HepG2 (cell line): ENCODE data around the gene CHIC2. TPM values are rescaled to one million over a fixed set of nuclear protein-coding genes. Genes with fewer than 3 reads are reported as not detected.

Experiments used
- CREB1 ChIP-seq, 2 experiments: fragments of 450-650 bp in 1 of 2; IDR thresholded peaks; 2 replicates each; pipeline ENCODE4 v1.6.1; 2016 to 2017; ENCODE audit warnings: control low read depth in 1 of 2, mild to moderate bottlenecking in 1 of 2, missing compliant biosample characterization in 1 of 2, missing genetic modification characterization in 1 of 2
- EHMT2 ChIP-seq: fragments of 200-600 bp; sonication (generic); IDR thresholded peaks from 2 replicates; pipeline ENCODE4 v1.7.0; 2017; ENCODE audit warnings: antibody characterized with exemption, low read depth, low read length, borderline replicate concordance
- FOSL1 ChIP-seq: sonication (generic); formaldehyde crosslinking; IDR thresholded peaks from 2 replicates; pipeline ENCODE4 v1.9.0; 2021; ENCODE audit warnings: missing genetic modification reagents, borderline replicate concordance
- GTF2F1 ChIP-seq: fragments of 150-350 bp; IDR thresholded peaks from 2 replicates; pipeline ENCODE4 v1.6.1; 2014; ENCODE audit warnings: low read length
- HMGA1 ChIP-seq: sonication (generic); formaldehyde crosslinking; conservative IDR thresholded peaks from 2 replicates; pipeline ENCODE4 v1.4.0; 2020; ENCODE audit warnings: missing genetic modification reagents
- JUNB ChIP-seq: sonication (generic); formaldehyde crosslinking; IDR thresholded peaks from 2 replicates; pipeline ENCODE4 v1.8.0; 2022; ENCODE audit warnings: missing genetic modification reagents, mild to moderate bottlenecking, borderline replicate concordance
- KLF6 ChIP-seq: IDR thresholded peaks from 2 replicates; pipeline ENCODE4 v1.8.0; 2016; ENCODE audit warnings: missing biosample characterization, missing genetic modification reagents
- MAZ ChIP-seq, 2 experiments: sonication (generic) in 1 of 2; formaldehyde crosslinking in 1 of 2; IDR thresholded peaks; 2 replicates each; pipeline versions ENCODE4 v1.5.0 to v1.6.1; 2012 to 2020; ENCODE audit warnings: low read depth in 2 of 2, mild to moderate bottlenecking in 2 of 2, borderline replicate concordance in 1 of 2, improper control_type of control experiment in 1 of 2, low read length in 1 of 2, missing genetic modification reagents in 1 of 2, moderate library complexity in 1 of 2
- MBNL3 ChIP-seq: fragments of 250-450 bp; sonication (Bioruptor Pico); conservative IDR thresholded peaks from 2 replicates; pipeline ENCODE4 v1.8.0; 2022; ENCODE audit warnings: mild to moderate bottlenecking, inconsistent platforms
- MIXL1 ChIP-seq: IDR thresholded peaks from 2 replicates; pipeline ENCODE4 v1.6.1; 2016
- NR2F2 ChIP-seq: IDR thresholded peaks from 2 replicates; pipeline ENCODE4 v1.6.1; 2012; ENCODE audit warnings: low read depth, inconsistent platforms, borderline replicate concordance
- NR2F6 ChIP-seq, 2 experiments: IDR thresholded peaks; 2 replicates each; pipeline ENCODE4 v1.6.1; 2016; ENCODE audit warnings: antibody characterized with exemption in 1 of 2, mild to moderate bottlenecking in 1 of 2
- RARG ChIP-seq: sonication (generic); formaldehyde crosslinking; IDR thresholded peaks from 2 replicates; pipeline ENCODE4 v1.4.0; 2020; ENCODE audit warnings: low read depth, mild to moderate bottlenecking, missing genetic modification reagents
- SATB2 ChIP-seq: sonication (generic); formaldehyde crosslinking; IDR thresholded peaks from 2 replicates; pipeline ENCODE4 v1.5.0; 2020; ENCODE audit warnings: missing genetic modification reagents
- SNAPC5 ChIP-seq: sonication (generic); formaldehyde crosslinking; IDR thresholded peaks from 2 replicates; pipeline ENCODE4 v1.8.1; 2023; ENCODE audit warnings: mild to moderate bottlenecking, missing genetic modification reagents, borderline replicate concordance
- TRIM24 ChIP-seq: sonication (generic); formaldehyde crosslinking; IDR thresholded peaks from 2 replicates; pipeline ENCODE4 v1.8.0; 2022; ENCODE audit warnings: mild to moderate bottlenecking, missing genetic modification reagents
- ZNF274 ChIP-seq: sonication (generic); formaldehyde crosslinking; IDR thresholded peaks from 2 replicates; pipeline ENCODE4 v1.5.1; 2020; ENCODE audit warnings: mild to moderate bottlenecking, missing genetic modification reagents
- ZNF333 ChIP-seq: sonication (generic); formaldehyde crosslinking; IDR thresholded peaks from 2 replicates; pipeline ENCODE4 v1.4.0; 2020; ENCODE audit warnings: mild to moderate bottlenecking, missing genetic modification reagents, borderline replicate concordance
- ZNF335 ChIP-seq: sonication (generic); formaldehyde crosslinking; IDR thresholded peaks from 2 replicates; pipeline ENCODE4 v1.4.0; 2020; ENCODE audit warnings: missing genetic modification reagents
- ZSCAN22 ChIP-seq: sonication (generic); formaldehyde crosslinking; IDR thresholded peaks from 2 replicates; pipeline ENCODE4 v1.4.0; 2020; ENCODE audit warnings: mild to moderate bottlenecking, missing genetic modification reagents
- ZSCAN31 ChIP-seq: sonication (generic); formaldehyde crosslinking; IDR thresholded peaks from 2 replicates; pipeline ENCODE4 v1.5.0; 2020; ENCODE audit warnings: low read depth, mild to moderate bottlenecking, missing genetic modification reagents
- polyA plus RNA-seq, 8 experiments: library from polyadenylated mRNA; depleted of rRNA in 3 of 8; stranded (reverse) in 7 of 8; unstranded in 1 of 8; fragments of >200 nt; fragmentation: Illumina TruSeq in 4 of 8; extraction: Trizol in 4 of 8; gene quantifications; 2 replicates each; pipeline versions ENCODE4 v1.2.1 to v1.2.3, GENCODE V29; 2011 to 2016; ENCODE audit warnings: low read depth in 4 of 8, missing spikeins in 1 of 8, mixed read lengths in 1 of 8; ENCODE audit not compliant: insufficient read depth in 1 of 8
- total RNA-seq, 5 experiments: library from RNA; depleted of rRNA; stranded (reverse); fragments of >200 nt; fragmentation: Illumina TruSeq; extraction: Trizol; gene quantifications; 2 replicates each; pipeline ENCODE4 v1.2.3, GENCODE V29; 2016; ENCODE audit warnings: low read depth in 1 of 5
- TF ChIP-seq, protein P1 (sequence below): sonication (generic); formaldehyde crosslinking; IDR thresholded peaks from 2 replicates; pipeline ENCODE4 v1.8.1; 2023; ENCODE audit warnings: mild to moderate bottlenecking, missing genetic modification reagents
- TF ChIP-seq, protein P2 (sequence below): sonication (generic); formaldehyde crosslinking; conservative IDR thresholded peaks from 2 replicates; pipeline ENCODE4 v1.4.0; 2020; ENCODE audit warnings: missing genetic modification reagents
- TF ChIP-seq, protein P3 (sequence below): sonication (generic); formaldehyde crosslinking; IDR thresholded peaks from 2 replicates; pipeline ENCODE4 v1.9.0; 2021; ENCODE audit warnings: missing genetic modification reagents, mild to moderate bottlenecking, borderline replicate concordance
- TF ChIP-seq, protein P4 (sequence below): sonication (generic); formaldehyde crosslinking; IDR thresholded peaks from 2 replicates; pipeline ENCODE4 v1.8.0; 2022; ENCODE audit warnings: missing genetic modification reagents, mild to moderate bottlenecking, moderate library complexity, borderline replicate concordance

Gene CHIC2
- total and polyA plus RNA-seq, 2 of the 13 experiments (the other 11 are each of a cell fraction or from before 2014, with no cell fraction given): 10.0 to 17.2 TPM

DNA sequence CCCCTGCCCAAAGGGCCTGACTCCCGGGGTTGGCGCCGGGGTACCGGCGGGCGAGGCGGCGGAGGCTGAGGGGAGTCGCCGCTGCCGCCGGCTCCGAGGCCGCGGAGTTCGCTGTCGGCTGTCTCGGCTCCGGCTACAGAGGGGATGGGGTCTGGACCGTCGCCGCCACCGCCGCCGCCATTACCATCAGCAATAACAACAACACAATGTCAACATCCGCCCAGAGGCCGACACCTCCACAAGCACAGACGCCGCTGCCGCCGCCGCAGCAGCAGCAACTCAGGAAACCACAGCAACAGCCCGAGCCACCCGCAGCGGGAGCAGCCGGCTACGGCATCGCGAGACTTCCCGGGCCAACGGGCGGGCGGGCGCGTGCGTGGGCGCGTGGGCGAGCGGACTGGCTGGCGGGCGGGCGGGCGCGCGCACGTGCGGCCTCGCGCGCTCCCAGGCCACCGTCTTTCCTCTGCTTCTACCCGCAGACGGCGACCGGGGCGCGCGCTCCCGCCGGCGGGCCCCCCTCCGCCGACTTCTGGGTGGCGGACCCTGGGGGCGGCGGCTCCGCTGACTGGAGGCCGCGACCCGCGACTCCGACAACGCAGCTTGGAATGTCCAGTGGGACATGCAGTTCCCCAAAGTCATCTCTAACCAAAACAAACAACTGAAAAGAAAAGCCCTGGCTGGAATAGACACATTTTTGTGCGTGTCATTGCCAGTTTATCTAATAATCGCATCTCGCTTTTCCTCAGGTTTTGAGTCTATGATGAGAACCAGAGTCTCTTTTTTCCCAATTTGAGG lies at the start of gene CHIC2 (continued):
- TF ChIP-seq SATB2: no peak
- TF ChIP-seq RARG (CRISPR knock-in tag): no peak
- peak; percentile 63; the same call in 1 of the 2 replicates for TF ChIP-seq KLF6 (CRISPR knock-in tag)
- no peak for TF ChIP-seq FOSL1 (CRISPR knock-in tag)
- TF ChIP-seq ZSCAN22 (CRISPR knock-in tag): no peak
- TF ChIP-seq ZNF335 (CRISPR knock-in tag): no peak
- TF ChIP-seq, protein P1, sequence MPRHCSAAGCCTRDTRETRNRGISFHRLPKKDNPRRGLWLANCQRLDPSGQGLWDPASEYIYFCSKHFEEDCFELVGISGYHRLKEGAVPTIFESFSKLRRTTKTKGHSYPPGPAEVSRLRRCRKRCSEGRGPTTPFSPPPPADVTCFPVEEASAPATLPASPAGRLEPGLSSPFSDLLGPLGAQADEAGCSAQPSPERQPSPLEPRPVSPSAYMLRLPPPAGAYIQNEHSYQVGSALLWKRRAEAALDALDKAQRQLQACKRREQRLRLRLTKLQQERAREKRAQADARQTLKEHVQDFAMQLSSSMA: no peak
- TF ChIP-seq GTF2F1: no peak
- no peak for TF ChIP-seq NR2F6 (IDR thresholded peaks at IDR 0.05)
- peak; percentile 13; the same call in 1 of the 2 replicates for TF ChIP-seq NR2F6 (CRISPR knock-in tag; IDR thresholded peaks at IDR 0.05)
- no peak for TF ChIP-seq MAZ (IDR thresholded peaks at IDR 0.05; ENCODE audit: borderline replicate concordance, low read depth, low read length)
- no peak for TF ChIP-seq MAZ (CRISPR knock-in tag; IDR thresholded peaks at IDR 0.05; ENCODE audit: low read depth)
- no peak for TF ChIP-seq SNAPC5 (CRISPR knock-in tag)
- TF ChIP-seq, protein P2, sequence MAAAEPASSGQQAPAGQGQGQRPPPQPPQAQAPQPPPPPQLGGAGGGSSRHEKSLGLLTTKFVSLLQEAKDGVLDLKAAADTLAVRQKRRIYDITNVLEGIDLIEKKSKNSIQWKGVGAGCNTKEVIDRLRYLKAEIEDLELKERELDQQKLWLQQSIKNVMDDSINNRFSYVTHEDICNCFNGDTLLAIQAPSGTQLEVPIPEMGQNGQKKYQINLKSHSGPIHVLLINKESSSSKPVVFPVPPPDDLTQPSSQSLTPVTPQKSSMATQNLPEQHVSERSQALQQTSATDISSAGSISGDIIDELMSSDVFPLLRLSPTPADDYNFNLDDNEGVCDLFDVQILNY (CRISPR knock-in tag): peak; percentile 14; the same call in 1 of the 2 replicates
- TF ChIP-seq MBNL3 (CRISPR knock-in tag): no peak
- no peak; the same call in 1 of the 2 replicates for TF ChIP-seq ZNF274 (CRISPR knock-in tag)
- TF ChIP-seq, protein P3, sequence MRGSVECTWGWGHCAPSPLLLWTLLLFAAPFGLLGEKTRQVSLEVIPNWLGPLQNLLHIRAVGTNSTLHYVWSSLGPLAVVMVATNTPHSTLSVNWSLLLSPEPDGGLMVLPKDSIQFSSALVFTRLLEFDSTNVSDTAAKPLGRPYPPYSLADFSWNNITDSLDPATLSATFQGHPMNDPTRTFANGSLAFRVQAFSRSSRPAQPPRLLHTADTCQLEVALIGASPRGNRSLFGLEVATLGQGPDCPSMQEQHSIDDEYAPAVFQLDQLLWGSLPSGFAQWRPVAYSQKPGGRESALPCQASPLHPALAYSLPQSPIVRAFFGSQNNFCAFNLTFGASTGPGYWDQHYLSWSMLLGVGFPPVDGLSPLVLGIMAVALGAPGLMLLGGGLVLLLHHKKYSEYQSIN: no peak
- TF ChIP-seq EHMT2: no peak
- no peak for TF ChIP-seq TRIM24 (CRISPR knock-in tag)
- TF ChIP-seq, protein P4, sequence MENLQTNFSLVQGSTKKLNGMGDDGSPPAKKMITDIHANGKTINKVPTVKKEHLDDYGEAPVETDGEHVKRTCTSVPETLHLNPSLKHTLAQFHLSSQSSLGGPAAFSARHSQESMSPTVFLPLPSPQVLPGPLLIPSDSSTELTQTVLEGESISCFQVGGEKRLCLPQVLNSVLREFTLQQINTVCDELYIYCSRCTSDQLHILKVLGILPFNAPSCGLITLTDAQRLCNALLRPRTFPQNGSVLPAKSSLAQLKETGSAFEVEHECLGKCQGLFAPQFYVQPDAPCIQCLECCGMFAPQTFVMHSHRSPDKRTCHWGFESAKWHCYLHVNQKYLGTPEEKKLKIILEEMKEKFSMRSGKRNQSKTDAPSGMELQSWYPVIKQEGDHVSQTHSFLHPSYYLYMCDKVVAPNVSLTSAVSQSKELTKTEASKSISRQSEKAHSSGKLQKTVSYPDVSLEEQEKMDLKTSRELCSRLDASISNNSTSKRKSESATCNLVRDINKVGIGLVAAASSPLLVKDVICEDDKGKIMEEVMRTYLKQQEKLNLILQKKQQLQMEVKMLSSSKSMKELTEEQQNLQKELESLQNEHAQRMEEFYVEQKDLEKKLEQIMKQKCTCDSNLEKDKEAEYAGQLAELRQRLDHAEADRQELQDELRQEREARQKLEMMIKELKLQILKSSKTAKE (CRISPR knock-in tag): no peak
- no peak for TF ChIP-seq MIXL1 (CRISPR knock-in tag)
- no peak for TF ChIP-seq HMGA1 (CRISPR knock-in tag)
- no peak; the same call in 1 of the 2 replicates for TF ChIP-seq ZNF333 (CRISPR knock-in tag)
- no peak for TF ChIP-seq JUNB
- TF ChIP-seq ZSCAN31 (CRISPR knock-in tag): no peak
- no peak for TF ChIP-seq NR2F2
- no peak for TF ChIP-seq CREB1 (IDR thresholded peaks at IDR 0.05)
- TF ChIP-seq CREB1 (CRISPR knock-in tag; IDR thresholded peaks at IDR 0.05): no peak
